HG03108 (cell line): ENCODE measurements around the gene MORC1.
"Not testable (repeated sequence)": the region's sequence is repeated elsewhere in the genome, so short reads cannot be mapped to it uniquely, and the experiment has no call there.

ENCODE experiments used
- ATAC-seq: cut with Tn5 transposase; IDR thresholded peaks from one replicate; pipeline ENCODE4 v1.9.1; 2021; ENCODE audit warnings: moderate library complexity; ENCODE audit not compliant: unreplicated experiment

The MORC1 gene

GRCh38 chr3:109117939-109118338, at the start of gene MORC1:
Gene MORC1 (minus strand): TSS chr3:109118134. CDS start chr3:109118059, 75 bp downstream.
- ATAC-seq: no peak

- no peak for ATAC-seq
Observed at GRCh38 chr3:109165905-109166304, 48.0 kb upstream of the MORC1 start.

GRCh38 chr3:109161487-109162123, 43.7 kb upstream of the MORC1 start:
- ATAC-seq: no peak

GRCh38 chr3:109155828-109156227, 37.9 kb upstream of the MORC1 start:
- ATAC-seq: no peak

- ATAC-seq: no peak
Observed at GRCh38 chr3:109154979-109155378, 37.0 kb upstream of the MORC1 start.

GRCh38 chr3:109152320-109152719, 34.4 kb upstream of the MORC1 start:
- no peak for ATAC-seq

GRCh38 chr3:109149078-109149477, 31.1 kb upstream of the MORC1 start:
- no peak for ATAC-seq

GRCh38 chr3:109143646-109144045, 25.7 kb upstream of the MORC1 start:
- ATAC-seq: no peak

GRCh38 chr3:109140318-109140717, 22.4 kb upstream of the MORC1 start:
- ATAC-seq: no peak

GRCh38 chr3:109137761-109138160, 19.8 kb upstream of the MORC1 start:
- ATAC-seq: no peak

- ATAC-seq: no peak
Observed at GRCh38 chr3:109136523-109136922, 18.6 kb upstream of the MORC1 start, which contains the start of gene C3orf85. Gene C3orf85 (plus strand): TSS chr3:109136719. CDS start chr3:109136848, 129 bp downstream.

GRCh38 chr3:109133474-109133816, 15.5 kb upstream of the MORC1 start:
- ATAC-seq: not testable (repeated sequence)

GRCh38 chr3:109132801-109133473, 15.0 kb upstream of the MORC1 start:
- ATAC-seq: no peak

GRCh38 chr3:109131276-109131675, 13.3 kb upstream of the MORC1 start:
- no peak for ATAC-seq

- no peak for ATAC-seq
Observed at GRCh38 chr3:109127553-109127952, 9.6 kb upstream of the MORC1 start.

- ATAC-seq: no peak
Observed at GRCh38 chr3:109125902-109126301, 8.0 kb upstream of the MORC1 start.

- ATAC-seq: no peak
Observed at GRCh38 chr3:109122690-109123089, 4.8 kb upstream of the MORC1 start.

- ATAC-seq: no peak
Observed at GRCh38 chr3:109118584-109118983, 650 bp upstream of the MORC1 start.

GRCh38 chr3:109116031-109116430, 1.9 kb downstream of the MORC1 start:
- no peak for ATAC-seq

- ATAC-seq: no peak
Observed at GRCh38 chr3:109115451-109115850, 2.5 kb downstream of the MORC1 start.

GRCh38 chr3:109114746-109115145, 3.2 kb downstream of the MORC1 start:
- ATAC-seq: no peak

- ATAC-seq: no peak
Observed at GRCh38 chr3:109112946-109113760, 4.8 kb downstream of the MORC1 start.
